ENCODE measurements around the gene TSPAN31.

DNA sequence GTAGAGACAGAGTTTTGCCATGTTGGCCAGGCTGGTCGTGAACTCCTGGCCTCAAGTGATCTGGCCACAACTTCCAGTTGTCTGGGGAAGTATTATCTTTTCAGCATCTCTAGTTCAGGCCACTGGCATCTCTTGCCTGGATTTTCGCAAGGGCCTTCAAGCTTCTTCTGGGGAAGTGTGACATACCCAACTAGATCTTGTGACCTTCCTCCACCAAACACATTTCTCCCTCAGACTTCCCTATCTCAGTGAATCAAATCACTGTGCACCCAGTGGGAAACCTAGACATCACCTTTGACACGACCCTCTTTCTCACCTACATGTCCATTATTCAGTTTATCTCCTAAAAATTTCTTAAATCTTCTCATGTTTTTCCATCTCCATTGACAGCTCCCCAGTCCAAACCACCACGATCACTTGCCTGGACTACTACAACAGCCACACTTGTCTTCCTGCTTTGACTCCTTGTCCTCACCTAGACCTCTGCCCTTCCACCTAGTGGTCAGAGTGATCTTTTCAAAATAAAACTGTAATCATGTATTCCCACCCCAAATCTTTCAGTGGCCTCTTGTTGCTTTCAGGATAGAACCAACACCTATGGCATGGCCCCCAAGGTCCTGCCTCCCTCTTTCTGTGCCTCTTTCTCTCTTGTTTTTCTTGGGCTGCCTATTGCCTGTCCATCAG is 30.9 kb downstream of the TSPAN31 start:
- TF ChIP-seq, protein P1, sequence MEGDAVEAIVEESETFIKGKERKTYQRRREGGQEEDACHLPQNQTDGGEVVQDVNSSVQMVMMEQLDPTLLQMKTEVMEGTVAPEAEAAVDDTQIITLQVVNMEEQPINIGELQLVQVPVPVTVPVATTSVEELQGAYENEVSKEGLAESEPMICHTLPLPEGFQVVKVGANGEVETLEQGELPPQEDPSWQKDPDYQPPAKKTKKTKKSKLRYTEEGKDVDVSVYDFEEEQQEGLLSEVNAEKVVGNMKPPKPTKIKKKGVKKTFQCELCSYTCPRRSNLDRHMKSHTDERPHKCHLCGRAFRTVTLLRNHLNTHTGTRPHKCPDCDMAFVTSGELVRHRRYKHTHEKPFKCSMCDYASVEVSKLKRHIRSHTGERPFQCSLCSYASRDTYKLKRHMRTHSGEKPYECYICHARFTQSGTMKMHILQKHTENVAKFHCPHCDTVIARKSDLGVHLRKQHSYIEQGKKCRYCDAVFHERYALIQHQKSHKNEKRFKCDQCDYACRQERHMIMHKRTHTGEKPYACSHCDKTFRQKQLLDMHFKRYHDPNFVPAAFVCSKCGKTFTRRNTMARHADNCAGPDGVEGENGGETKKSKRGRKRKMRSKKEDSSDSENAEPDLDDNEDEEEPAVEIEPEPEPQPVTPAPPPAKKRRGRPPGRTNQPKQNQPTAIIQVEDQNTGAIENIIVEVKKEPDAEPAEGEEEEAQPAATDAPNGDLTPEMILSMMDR (IDR thresholded peaks at IDR 0.05): no peak
- TF ChIP-seq POLR2A (IDR thresholded peaks at IDR 0.05) (no peak), EP300 (IDR thresholded peaks at IDR 0.05) (no peak)
